GM06990 (cell line): Measurements from ENCODE around the gene TTLL5.

Source experiments
- DNase-seq: peaks from one replicate; pipeline ENCODE4 v3.0.0-alpha.2; 2011; ENCODE audit not compliant: insufficient read length; ENCODE audit errors: extremely low read depth
- H3K27me3 ChIP-seq: replicated peaks from 2 replicates; pipeline ENCODE4 v1.6.0; 2011; ENCODE audit warnings: low read length; ENCODE audit not compliant: control insufficient read depth, insufficient read depth
- H3K36me3 ChIP-seq: 2 replicates; pipeline ENCODE4 v1.5.1; 2011; ENCODE audit warnings: low read length; ENCODE audit not compliant: control insufficient read depth, insufficient read depth
- H3K4me3 ChIP-seq: replicated peaks from 2 replicates; pipeline ENCODE4 v1.5.1; 2011; ENCODE audit warnings: low read depth, mild to moderate bottlenecking, control low read depth, low read length
- CTCF ChIP-seq: IDR thresholded peaks from 2 replicates; pipeline ENCODE4 v1.5.1; 2011; ENCODE audit warnings: low read length, control low read depth, mild to moderate bottlenecking, inconsistent platforms; ENCODE audit not compliant: insufficient read depth, poor library complexity, severe bottlenecking

Gene TTLL5

GRCh38 chr14:75738192-75738591 lies 77.1 kb downstream of the TTLL5 start:
- TF ChIP-seq CTCF = no peak
- H3K36me3 ChIP-seq = no peaks in the 10 kb centered on the region; the same call in 1 of the 2 replicates
- no peak overlapping the region for H3K4me3 ChIP-seq
- no peaks in the 10 kb centered on the region for H3K27me3 ChIP-seq
- no peak for DNase-seq

GRCh38 chr14:75742867-75743266 lies 81.8 kb downstream of the TTLL5 start:
- TF ChIP-seq CTCF = no peak
- peaks cover 2% of the 10 kb centered on the region for H3K36me3 ChIP-seq
- no peak overlapping the region for H3K4me3 ChIP-seq
- DNase-seq = no peak
- H3K27me3 ChIP-seq = no peaks in the 10 kb centered on the region

GRCh38 chr14:75747899-75748298 lies 86.9 kb downstream of the TTLL5 start:
- TF ChIP-seq CTCF = no peak
- Histone ChIP-seq H3K27me3 (no peaks in the 10 kb centered on the region), H3K36me3 (peaks cover 2% of the 10 kb centered on the region), H3K4me3 (no peak overlapping the region)
- DNase-seq = no peak

- TF ChIP-seq CTCF = no peak
- H3K36me3 ChIP-seq = peaks cover 2% of the 10 kb centered on the region
These were observed 87.3 kb downstream of the TTLL5 start for GRCh38 chr14:75748336-75748735.

GRCh38 chr14:75751296-75751695 lies 90.2 kb downstream of the TTLL5 start:
- Histone ChIP-seq H3K4me3 (no peak overlapping the region), H3K36me3 (peaks cover 2% of the 10 kb centered on the region), H3K27me3 (no peaks in the 10 kb centered on the region)
- no peak for DNase-seq
- no peak for TF ChIP-seq CTCF

More at GRCh38 chr14:75748336-75748735, 87.3 kb downstream of the TTLL5 start:
- no peak for DNase-seq
- Histone ChIP-seq H3K4me3 (no peak overlapping the region), H3K27me3 (no peaks in the 10 kb centered on the region)

GRCh38 chr14:75752086-75752485 lies 91.0 kb downstream of the TTLL5 start:
- TF ChIP-seq CTCF = no peak
- H3K27me3 ChIP-seq = no peaks in the 10 kb centered on the region
- no peak for DNase-seq
- no peak overlapping the region for H3K4me3 ChIP-seq
- H3K36me3 ChIP-seq = no peaks in the 10 kb centered on the region
